H1 (cell line): ENCODE results near the gene PTGIS.

ENCODE experiments used
- CTCF ChIP-seq, 3 experiments: IDR thresholded peaks; 1 replicate in 2 of 3; 2 replicates in 1 of 3; pipeline versions ENCODE4 v1.5.1 to v1.6.1; 2011; ENCODE audit warnings: low read length in 3 of 3, mild to moderate bottlenecking in 3 of 3, inconsistent platforms in 2 of 3, low read depth in 1 of 3, moderate library complexity in 1 of 3; ENCODE audit not compliant: insufficient read depth in 1 of 3; ENCODE audit errors: control extremely low read depth in 1 of 3
- EZH2 ChIP-seq: fragments of 200-600 bp; sonication (generic); IDR thresholded peaks from 2 replicates; pipeline ENCODE4 v1.7.1; 2012; ENCODE audit warnings: low read depth, mild to moderate bottlenecking, moderate library complexity, low read length, inconsistent platforms; ENCODE audit not compliant: severe bottlenecking
- RXRA ChIP-seq: IDR thresholded peaks from 2 replicates; pipeline ENCODE4 v1.6.1; 2011; ENCODE audit warnings: low read depth, mild to moderate bottlenecking, low read length, moderate library complexity; ENCODE audit not compliant: insufficient read depth

GRCh38 chr20:49541733-49542513 lies 26.0 kb downstream of the PTGIS start:
- TF ChIP-seq RXRA (no peak), CTCF (IDR thresholded peaks at IDR 0.05; ENCODE audit: control extremely low read depth in 1 of 3, insufficient read depth in 1 of 3, low read depth in 1 of 3, low read length in 3 of 3) (peak; percentile 60 to 99 (median 90)), EZH2 (no peak)
